WTC11 (cell line): Measurements from ENCODE around the gene NPEPL1. TPM values are rescaled to one million over a fixed set of nuclear protein-coding genes. Genes with fewer than 3 reads are reported as not detected.

Experiments
- ATAC-seq: fragments of 200-7000 bp; cut with Tn5 transposase; 2 replicates; pipeline ENCODE4 v1.10.0; 2021; ENCODE audit warnings: mild to moderate bottlenecking, moderate library complexity
- CTCF ChIA-PET: fragments of 300-600 bp; sonication (Branson Sonifier 250); formaldehyde crosslinking; loops from one replicate; lab custom pipeline; 2021; ENCODE audit warnings: antibody characterized with exemption; lab: Charles Lee
- POLR2A ChIA-PET: fragments of 350-600 bp; sonication (Branson Sonifier 250); formaldehyde crosslinking; loops from one replicate; lab custom pipeline; 2021; ENCODE audit warnings: antibody characterized with exemption; lab: Charles Lee
- DNase-seq: peaks from one replicate; pipeline ENCODE4 v3.0.0; 2021; ENCODE audit warnings: low spot score
- H3K27ac Mint-ChIP-seq: 2 replicates; pipeline ENCODE4 v1.8.0; 2021; ENCODE audit warnings: mixed read lengths
- H3K27me3 Mint-ChIP-seq: 2 replicates; pipeline ENCODE4 v1.8.0; 2021; ENCODE audit warnings: low read depth, mild to moderate bottlenecking, moderate library complexity, mixed read lengths
- H3K36me3 Mint-ChIP-seq: 2 replicates; pipeline ENCODE4 v1.8.0; 2021; ENCODE audit warnings: mixed read lengths
- H3K4me1 Mint-ChIP-seq: 2 replicates; pipeline ENCODE4 v1.8.0; 2022; ENCODE audit warnings: mixed read lengths
- H3K4me3 Mint-ChIP-seq: 2 replicates; pipeline ENCODE4 v1.8.0; 2021; ENCODE audit warnings: mild to moderate bottlenecking, moderate library complexity, mixed read lengths
- H3K9me3 Mint-ChIP-seq: 2 replicates; pipeline ENCODE4 v1.8.0; 2021; ENCODE audit warnings: mixed read lengths
- AFF4 ChIP-seq: sonication (generic); formaldehyde crosslinking; IDR thresholded peaks from 2 replicates; pipeline ENCODE4 v1.8.1; 2023; ENCODE audit warnings: mild to moderate bottlenecking, missing genetic modification reagents, borderline replicate concordance
- ARID4B ChIP-seq: sonication (generic); formaldehyde crosslinking; IDR thresholded peaks from 2 replicates; pipeline ENCODE4 v1.8.0; 2023; ENCODE audit warnings: missing genetic modification reagents, mild to moderate bottlenecking, borderline replicate concordance
- ELF4 ChIP-seq: sonication (generic); formaldehyde crosslinking; IDR thresholded peaks from 2 replicates; pipeline ENCODE4 v1.8.1; 2022; ENCODE audit warnings: low read depth, mild to moderate bottlenecking, moderate library complexity, missing genetic modification reagents
- ETV6 ChIP-seq: sonication (generic); formaldehyde crosslinking; IDR thresholded peaks from 2 replicates; pipeline ENCODE4 v1.8.1; 2022; ENCODE audit warnings: mild to moderate bottlenecking, missing genetic modification reagents
- GABPB1 ChIP-seq: sonication (generic); formaldehyde crosslinking; IDR thresholded peaks from 2 replicates; pipeline ENCODE4 v1.8.1; 2023; ENCODE audit warnings: mild to moderate bottlenecking, missing genetic modification reagents
- GRHL2 ChIP-seq: fragments of 250-450 bp; sonication (Bioruptor Pico); IDR thresholded peaks from 2 replicates; pipeline ENCODE4 v1.8.0; 2022; ENCODE audit warnings: mild to moderate bottlenecking, moderate library complexity; ENCODE audit not compliant: insufficient replicate concordance, severe bottlenecking
- HMGXB4 ChIP-seq: sonication (generic); formaldehyde crosslinking; IDR thresholded peaks from 2 replicates; pipeline ENCODE4 v1.8.1; 2023; ENCODE audit warnings: mild to moderate bottlenecking, moderate library complexity, missing genetic modification reagents
- MYBL2 ChIP-seq: sonication (generic); formaldehyde crosslinking; IDR thresholded peaks from 2 replicates; pipeline ENCODE4 v1.8.1; 2023; ENCODE audit warnings: mild to moderate bottlenecking, moderate library complexity, missing genetic modification reagents
- PRRX2 ChIP-seq: fragments of 250-450 bp; sonication (Bioruptor Pico); IDR thresholded peaks from 2 replicates; pipeline ENCODE4 v1.8.0; 2021; ENCODE audit warnings: mild to moderate bottlenecking
- SP1 ChIP-seq: sonication (generic); formaldehyde crosslinking; conservative IDR thresholded peaks from 2 replicates; pipeline ENCODE4 v1.8.1; 2022; ENCODE audit warnings: missing genetic modification reagents
- TEAD4 ChIP-seq: sonication (generic); formaldehyde crosslinking; IDR thresholded peaks from 2 replicates; pipeline ENCODE4 v1.8.0; 2022; ENCODE audit warnings: mild to moderate bottlenecking, missing genetic modification reagents
- TP53 ChIP-seq: sonication (generic); formaldehyde crosslinking; IDR thresholded peaks from 2 replicates; pipeline ENCODE4 v1.8.1; 2023; ENCODE audit warnings: mild to moderate bottlenecking, missing genetic modification reagents
- ZNF281 ChIP-seq: sonication (generic); formaldehyde crosslinking; IDR thresholded peaks from 2 replicates; pipeline ENCODE4 v1.8.0; 2023; ENCODE audit warnings: mild to moderate bottlenecking, missing genetic modification reagents
- ZNF396 ChIP-seq: fragments of 250-450 bp; sonication (Bioruptor Pico); IDR thresholded peaks from 2 replicates; pipeline ENCODE4 v1.8.0; 2021; ENCODE audit warnings: mild to moderate bottlenecking, moderate library complexity, borderline replicate concordance
- ZNF416 ChIP-seq: fragments of 250-450 bp; sonication (Bioruptor Pico); IDR thresholded peaks from 2 replicates; pipeline ENCODE4 v1.9.0; 2021; ENCODE audit warnings: mild to moderate bottlenecking, inconsistent platforms
- total RNA-seq: library from RNA; stranded (reverse); gene quantifications from 3 replicates; pipeline ENCODE4 v1.2.3, GENCODE V29; 2021
- TF ChIP-seq, protein P1 (sequence below): sonication (generic); formaldehyde crosslinking; IDR thresholded peaks from 2 replicates; pipeline ENCODE4 v1.8.0; 2022; ENCODE audit warnings: missing genetic modification reagents
- TF ChIP-seq, protein P2 (sequence below): sonication (generic); formaldehyde crosslinking; IDR thresholded peaks from 2 replicates; pipeline ENCODE4 v1.8.1; 2023; ENCODE audit warnings: mild to moderate bottlenecking, missing genetic modification reagents, moderate library complexity
- TF ChIP-seq, protein P3 (sequence below): fragments of 250-450 bp; sonication (Bioruptor Pico); IDR thresholded peaks from 2 replicates; pipeline ENCODE4 v1.9.0; 2021; ENCODE audit warnings: mild to moderate bottlenecking

NPEPL1 gene
- total RNA-seq, 1 experiment from 2014 or later = 39.9 TPM

DNA sequence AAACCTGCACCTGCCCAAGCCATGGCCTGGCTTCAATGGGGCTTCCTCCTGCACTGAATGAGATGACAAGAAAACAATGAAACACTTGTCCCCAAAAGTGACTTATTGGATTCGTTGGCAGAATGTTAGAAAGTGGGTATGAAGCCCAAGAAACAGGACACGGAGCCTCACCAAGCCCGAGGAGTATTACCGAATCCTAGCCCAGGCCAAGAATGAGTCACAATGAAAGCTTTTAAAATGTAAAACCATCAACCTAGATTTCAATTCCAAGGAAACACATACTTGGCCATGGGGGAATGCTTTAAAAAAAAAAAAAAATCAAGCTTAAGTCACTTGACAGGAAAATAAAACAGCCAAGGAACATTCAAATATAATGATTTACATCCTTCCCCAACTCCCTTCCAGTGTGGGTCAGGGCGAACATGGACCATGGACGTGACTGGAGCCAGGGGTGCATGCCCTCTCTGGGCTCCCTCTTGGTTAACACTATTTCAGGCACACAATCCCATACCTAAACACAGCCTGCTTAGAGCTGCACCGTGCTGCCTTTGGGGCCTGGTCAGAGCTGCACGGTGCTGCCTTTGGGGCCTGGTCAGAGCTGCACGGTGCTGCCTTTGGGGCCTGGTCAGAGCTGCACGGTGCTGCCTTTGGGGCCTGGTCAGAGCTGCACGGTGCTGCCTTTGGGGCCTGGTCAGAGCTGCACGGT lies 44.7 kb upstream of the NPEPL1 start:
- CTCF ChIA-PET = interaction anchor here (0.6 to 7.3 kb wide), 12 partner anchors 8 to 756 kb away, joined by 3 to 119 read pairs (median 4); partner anchors contain the start of genes GNAS and NPEPL1
- no peak for TF ChIP-seq ZNF396 (CRISPR knock-in tag)
- TF ChIP-seq ELF4 (CRISPR knock-in tag) = no peak
- no peak for TF ChIP-seq GRHL2 (CRISPR knock-in tag)
- no peak for TF ChIP-seq GABPB1 (CRISPR knock-in tag)
- TF ChIP-seq TP53 (CRISPR knock-in tag) = no peak
- no peak for TF ChIP-seq SP1 (CRISPR knock-in tag)
- TF ChIP-seq ETV6 (CRISPR knock-in tag) = no peak
- TF ChIP-seq, protein P1, sequence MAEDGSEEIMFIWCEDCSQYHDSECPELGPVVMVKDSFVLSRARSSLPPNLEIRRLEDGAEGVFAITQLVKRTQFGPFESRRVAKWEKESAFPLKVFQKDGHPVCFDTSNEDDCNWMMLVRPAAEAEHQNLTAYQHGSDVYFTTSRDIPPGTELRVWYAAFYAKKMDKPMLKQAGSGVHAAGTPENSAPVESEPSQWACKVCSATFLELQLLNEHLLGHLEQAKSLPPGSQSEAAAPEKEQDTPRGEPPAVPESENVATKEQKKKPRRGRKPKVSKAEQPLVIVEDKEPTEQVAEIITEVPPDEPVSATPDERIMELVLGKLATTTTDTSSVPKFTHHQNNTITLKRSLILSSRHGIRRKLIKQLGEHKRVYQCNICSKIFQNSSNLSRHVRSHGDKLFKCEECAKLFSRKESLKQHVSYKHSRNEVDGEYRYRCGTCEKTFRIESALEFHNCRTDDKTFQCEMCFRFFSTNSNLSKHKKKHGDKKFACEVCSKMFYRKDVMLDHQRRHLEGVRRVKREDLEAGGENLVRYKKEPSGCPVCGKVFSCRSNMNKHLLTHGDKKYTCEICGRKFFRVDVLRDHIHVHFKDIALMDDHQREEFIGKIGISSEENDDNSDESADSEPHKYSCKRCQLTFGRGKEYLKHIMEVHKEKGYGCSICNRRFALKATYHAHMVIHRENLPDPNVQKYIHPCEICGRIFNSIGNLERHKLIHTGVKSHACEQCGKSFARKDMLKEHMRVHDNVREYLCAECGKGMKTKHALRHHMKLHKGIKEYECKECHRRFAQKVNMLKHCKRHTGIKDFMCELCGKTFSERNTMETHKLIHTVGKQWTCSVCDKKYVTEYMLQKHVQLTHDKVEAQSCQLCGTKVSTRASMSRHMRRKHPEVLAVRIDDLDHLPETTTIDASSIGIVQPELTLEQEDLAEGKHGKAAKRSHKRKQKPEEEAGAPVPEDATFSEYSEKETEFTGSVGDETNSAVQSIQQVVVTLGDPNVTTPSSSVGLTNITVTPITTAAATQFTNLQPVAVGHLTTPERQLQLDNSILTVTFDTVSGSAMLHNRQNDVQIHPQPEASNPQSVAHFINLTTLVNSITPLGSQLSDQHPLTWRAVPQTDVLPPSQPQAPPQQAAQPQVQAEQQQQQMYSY = no peak
- TF ChIP-seq, protein P2, sequence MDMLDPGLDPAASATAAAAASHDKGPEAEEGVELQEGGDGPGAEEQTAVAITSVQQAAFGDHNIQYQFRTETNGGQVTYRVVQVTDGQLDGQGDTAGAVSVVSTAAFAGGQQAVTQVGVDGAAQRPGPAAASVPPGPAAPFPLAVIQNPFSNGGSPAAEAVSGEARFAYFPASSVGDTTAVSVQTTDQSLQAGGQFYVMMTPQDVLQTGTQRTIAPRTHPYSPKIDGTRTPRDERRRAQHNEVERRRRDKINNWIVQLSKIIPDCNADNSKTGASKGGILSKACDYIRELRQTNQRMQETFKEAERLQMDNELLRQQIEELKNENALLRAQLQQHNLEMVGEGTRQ (CRISPR knock-in tag) = no peak
- no peak for TF ChIP-seq TEAD4 (CRISPR knock-in tag)
- TF ChIP-seq AFF4 (CRISPR knock-in tag) = no peak
- TF ChIP-seq HMGXB4 (CRISPR knock-in tag) = no peak
- no peak for TF ChIP-seq PRRX2
- no peak for TF ChIP-seq MYBL2
- TF ChIP-seq ZNF281 (CRISPR knock-in tag) = no peak
- no peak for TF ChIP-seq ZNF416
- no peak for TF ChIP-seq ARID4B (CRISPR knock-in tag)
- TF ChIP-seq, protein P3, sequence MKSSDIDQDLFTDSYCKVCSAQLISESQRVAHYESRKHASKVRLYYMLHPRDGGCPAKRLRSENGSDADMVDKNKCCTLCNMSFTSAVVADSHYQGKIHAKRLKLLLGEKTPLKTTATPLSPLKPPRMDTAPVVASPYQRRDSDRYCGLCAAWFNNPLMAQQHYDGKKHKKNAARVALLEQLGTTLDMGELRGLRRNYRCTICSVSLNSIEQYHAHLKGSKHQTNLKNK (CRISPR knock-in tag) = no peak
- Mint-ChIP-seq H3K27me3 (no peaks in the 10 kb centered on the region; the same call in 1 of the 2 replicates), H3K4me3 (no peak overlapping the region), H3K4me1 (peaks cover 16% of the 10 kb centered on the region), H3K36me3 (no peaks in the 10 kb centered on the region), H3K9me3 (no peaks in the 10 kb centered on the region), H3K27ac (no peak overlapping the region)
- DNase-seq (peak; percentile 8), ATAC-seq (no peak)
- POLR2A ChIA-PET = interaction anchor here (0.6 to 0.7 kb wide), 2 partner anchors 43 to 159 kb away, joined by 3 to 6 read pairs; no protein-coding TSS in a partner anchor
